ENCODE results near the gene NLRC3. TPM values are rescaled to one million over a fixed set of nuclear protein-coding genes. Genes with fewer than 3 reads are reported as not detected.
A peak's percentile ranks its signal among the peaks of the same experiment; 100 is the strongest.
"Not testable (repeated sequence)": the region's sequence is repeated elsewhere in the genome, so short reads cannot be mapped to it uniquely, and the experiment has no call there.

NLRC3 gene
- total RNA-seq, 2 experiments from 2014 or later: 92.6 to 94.6 TPM

- ChIA-PET POLR2A (interaction anchor here (0.6 to 1.7 kb wide), 5 partner anchors 9 to 44 kb away, joined by 3 to 5 read pairs (median 3); no protein-coding TSS in a partner anchor), CTCF (interaction anchor here (0.7 to 1.2 kb wide), 2 partner anchors 9 to 75 kb away, joined by 3 to 5 read pairs; partner anchors contain the start of gene SLX4)
- Mint-ChIP-seq H3K9me3 (ENCODE audit: insufficient read depth) (no peaks in the 10 kb centered on the region), H3K4me1 (ENCODE audit: low read depth) (no peaks in the 10 kb centered on the region), H3K27ac (no peak overlapping the region), H3K27me3 (ENCODE audit: low read depth) (no peaks in the 10 kb centered on the region), H3K36me3 (ENCODE audit: low read depth) (peaks cover 38% of the 10 kb centered on the region), H3K4me3 (no peak overlapping the region)
- ATAC-seq (no peak), DNase-seq (no peak)
Measured at GRCh38 chr16:3536851-3537250, 40.4 kb downstream of the NLRC3 start.

GRCh38 chr16:3536271-3536731 lies 40.9 kb downstream of the NLRC3 start:
- POLR2A ChIA-PET: interaction anchor here (0.8 to 1.7 kb wide), 4 partner anchors 9 to 45 kb away, joined by 3 to 5 read pairs (median 4); no protein-coding TSS in a partner anchor
- Mint-ChIP-seq H3K36me3 (ENCODE audit: low read depth) (peaks cover 37% of the 10 kb centered on the region), H3K27me3 (ENCODE audit: low read depth) (no peaks in the 10 kb centered on the region), H3K4me3 (no peak overlapping the region), H3K4me1 (ENCODE audit: low read depth) (no peaks in the 10 kb centered on the region), H3K27ac (no peak overlapping the region), H3K9me3 (ENCODE audit: insufficient read depth) (no peaks in the 10 kb centered on the region)
- no peak for ATAC-seq
- CTCF ChIA-PET: interaction anchor here (0.7 to 1.2 kb wide), 2 partner anchors 9 to 76 kb away, joined by 3 to 5 read pairs; partner anchors contain the start of gene SLX4
- no peak for DNase-seq

- H3K36me3 Mint-ChIP-seq (ENCODE audit: low read depth): peaks cover 21% of the 10 kb centered on the region
- no peak overlapping the region for H3K4me3 Mint-ChIP-seq
- POLR2A ChIA-PET: no interaction called here
- H3K4me1 Mint-ChIP-seq (ENCODE audit: low read depth): no peaks in the 10 kb centered on the region
- CTCF ChIA-PET: no interaction called here
- peak overlapping the region; percentile 62 for H3K27ac Mint-ChIP-seq
- no peaks in the 10 kb centered on the region for H3K9me3 Mint-ChIP-seq (ENCODE audit: insufficient read depth)
- ATAC-seq (no peak), DNase-seq (no peak)
- no peaks in the 10 kb centered on the region for H3K27me3 Mint-ChIP-seq (ENCODE audit: low read depth)
Measured at GRCh38 chr16:3534126-3534525, 43.1 kb downstream of the NLRC3 start.

GRCh38 chr16:3532741-3533140 lies 44.5 kb downstream of the NLRC3 start:
- no peaks in the 10 kb centered on the region for H3K9me3 Mint-ChIP-seq (ENCODE audit: insufficient read depth)
- no peak overlapping the region for H3K27ac Mint-ChIP-seq
- CTCF ChIA-PET: no interaction called here
- H3K36me3 Mint-ChIP-seq (ENCODE audit: low read depth): peaks cover 18% of the 10 kb centered on the region
- no peak overlapping the region for H3K4me3 Mint-ChIP-seq
- POLR2A ChIA-PET: interaction anchor here (1.2 kb wide), 1 partner anchor 18 kb away, joined by 4 read pairs; no protein-coding TSS in a partner anchor
- no peaks in the 10 kb centered on the region for H3K4me1 Mint-ChIP-seq (ENCODE audit: low read depth)
- no peaks in the 10 kb centered on the region for H3K27me3 Mint-ChIP-seq (ENCODE audit: low read depth)
- DNase-seq (no peak), ATAC-seq (no peak)

GRCh38 chr16:3530371-3530914 lies 46.8 kb downstream of the NLRC3 start:
- ChIA-PET POLR2A (no interaction called here), CTCF (no interaction called here)
- no peak overlapping the region for H3K4me3 Mint-ChIP-seq
- DNase-seq (no peak), ATAC-seq (no peak)
- H3K27ac Mint-ChIP-seq: no peak overlapping the region
- H3K4me1 Mint-ChIP-seq (ENCODE audit: low read depth): peaks cover 2% of the 10 kb centered on the region
- no peaks in the 10 kb centered on the region for H3K27me3 Mint-ChIP-seq (ENCODE audit: low read depth)
- peaks cover 13% of the 10 kb centered on the region for H3K36me3 Mint-ChIP-seq (ENCODE audit: low read depth)
- no peaks in the 10 kb centered on the region for H3K9me3 Mint-ChIP-seq (ENCODE audit: insufficient read depth)

GRCh38 chr16:3529175-3529574 lies 48.0 kb downstream of the NLRC3 start:
- ChIA-PET POLR2A (interaction anchor here (1.1 kb wide), 1 partner anchor 72 kb away, joined by 3 read pairs; no protein-coding TSS in a partner anchor), CTCF (interaction anchor here (0.8 kb wide), 1 partner anchor 10 kb away, joined by 5 read pairs; no protein-coding TSS in a partner anchor)
- no peak for ATAC-seq
- H3K4me1 Mint-ChIP-seq (ENCODE audit: low read depth): peaks cover 2% of the 10 kb centered on the region
- H3K27me3 Mint-ChIP-seq (ENCODE audit: low read depth): no peaks in the 10 kb centered on the region
- no peak overlapping the region for H3K27ac Mint-ChIP-seq
- peaks cover 12% of the 10 kb centered on the region for H3K36me3 Mint-ChIP-seq (ENCODE audit: low read depth)
- H3K4me3 Mint-ChIP-seq: no peak overlapping the region
- H3K9me3 Mint-ChIP-seq (ENCODE audit: insufficient read depth): no peaks in the 10 kb centered on the region
- DNase-seq: no peak

- ATAC-seq (peak; percentile 47), DNase-seq (no peak)
- CTCF ChIA-PET: interaction anchor here (0.8 kb wide), 1 partner anchor 11 kb away, joined by 5 read pairs; no protein-coding TSS in a partner anchor
- H3K36me3 Mint-ChIP-seq (ENCODE audit: low read depth): peaks cover 11% of the 10 kb centered on the region
- no peak overlapping the region for H3K27ac Mint-ChIP-seq
- H3K27me3 Mint-ChIP-seq (ENCODE audit: low read depth): no peaks in the 10 kb centered on the region
- POLR2A ChIA-PET: interaction anchor here (1.1 to 1.7 kb wide), 2 partner anchors 9 to 71 kb away, joined by 3 to 5 read pairs; no protein-coding TSS in a partner anchor
- no peak overlapping the region for H3K4me3 Mint-ChIP-seq
- no peaks in the 10 kb centered on the region for H3K9me3 Mint-ChIP-seq (ENCODE audit: insufficient read depth)
- peaks cover 2% of the 10 kb centered on the region for H3K4me1 Mint-ChIP-seq (ENCODE audit: low read depth)
Measured at GRCh38 chr16:3528406-3528805, 48.8 kb downstream of the NLRC3 start.

- POLR2A ChIA-PET: interaction anchor here (0.6 to 1.7 kb wide), 2 partner anchors 10 to 84 kb away, joined by 4 to 5 read pairs; partner anchors contain the start of gene SLX4
- not testable (repeated sequence) for H3K4me3 Mint-ChIP-seq
- CTCF ChIA-PET: interaction anchor here (1.0 to 1.5 kb wide), 7 partner anchors 9 to 49 kb away, joined by 3 to 5 read pairs (median 3); partner anchors contain the start of gene CLUAP1
Measured at GRCh38 chr16:3527216-3527829, 49.9 kb downstream of the NLRC3 start.

GRCh38 chr16:3525951-3526350 lies 51.3 kb downstream of the NLRC3 start:
- Mint-ChIP-seq H3K27ac (no peak overlapping the region), H3K36me3 (ENCODE audit: low read depth) (peaks cover 12% of the 10 kb centered on the region), H3K4me3 (no peak overlapping the region), H3K4me1 (ENCODE audit: low read depth) (peaks cover 2% of the 10 kb centered on the region), H3K27me3 (ENCODE audit: low read depth) (no peaks in the 10 kb centered on the region), H3K9me3 (ENCODE audit: insufficient read depth) (no peaks in the 10 kb centered on the region)
- POLR2A ChIA-PET: no interaction called here
- DNase-seq (no peak), ATAC-seq (no peak)
- CTCF ChIA-PET: interaction anchor here (1.2 kb wide), 1 partner anchor 13 kb away, joined by 3 read pairs; no protein-coding TSS in a partner anchor

More at GRCh38 chr16:3527216-3527829, 49.9 kb downstream of the NLRC3 start:
- ATAC-seq; H3K27me3 Mint-ChIP-seq (ENCODE audit: low read depth); H3K9me3 Mint-ChIP-seq (ENCODE audit: insufficient read depth); H3K4me1 Mint-ChIP-seq (ENCODE audit: low read depth); H3K27ac Mint-ChIP-seq: not testable (repeated sequence)
- H3K36me3 Mint-ChIP-seq (ENCODE audit: low read depth): peaks cover 13% of the 10 kb centered on the region
- peak; percentile 71 for DNase-seq

- ChIA-PET POLR2A (interaction anchor here (0.9 kb wide), 1 partner anchor 12 kb away, joined by 3 read pairs; no protein-coding TSS in a partner anchor), CTCF (interaction anchor here (0.9 kb wide), 1 partner anchor 66 kb away, joined by 3 read pairs; no protein-coding TSS in a partner anchor)
- Mint-ChIP-seq H3K9me3 (ENCODE audit: insufficient read depth) (no peaks in the 10 kb centered on the region), H3K27me3 (ENCODE audit: low read depth) (no peaks in the 10 kb centered on the region), H3K4me1 (ENCODE audit: low read depth) (peaks cover 5% of the 10 kb centered on the region), H3K27ac (no peak overlapping the region), H3K36me3 (ENCODE audit: low read depth) (peaks cover 18% of the 10 kb centered on the region), H3K4me3 (no peak overlapping the region)
- ATAC-seq (no peak), DNase-seq (no peak)
Measured at GRCh38 chr16:3523281-3523680, 53.9 kb downstream of the NLRC3 start.

GRCh38 chr16:3520841-3521240 lies 56.4 kb downstream of the NLRC3 start:
- CTCF ChIA-PET: interaction anchor here (0.7 kb wide), 1 partner anchor 124 kb away, joined by 4 read pairs; no protein-coding TSS in a partner anchor
- Mint-ChIP-seq H3K27ac (no peak overlapping the region), H3K27me3 (ENCODE audit: low read depth) (no peaks in the 10 kb centered on the region), H3K4me1 (ENCODE audit: low read depth) (peaks cover 3% of the 10 kb centered on the region), H3K4me3 (no peak overlapping the region), H3K9me3 (ENCODE audit: insufficient read depth) (no peaks in the 10 kb centered on the region), H3K36me3 (ENCODE audit: low read depth) (peaks cover 22% of the 10 kb centered on the region)
- DNase-seq: no peak
- ATAC-seq: no peak
- POLR2A ChIA-PET: interaction anchor here (0.6 kb wide), 1 partner anchor 64 kb away, joined by 5 read pairs; no protein-coding TSS in a partner anchor

GRCh38 chr16:3520413-3520812 lies 56.8 kb downstream of the NLRC3 start:
- H3K9me3 Mint-ChIP-seq (ENCODE audit: insufficient read depth): no peaks in the 10 kb centered on the region
- ATAC-seq (no peak), DNase-seq (no peak)
- CTCF ChIA-PET: interaction anchor here (0.7 kb wide), 1 partner anchor 124 kb away, joined by 4 read pairs; no protein-coding TSS in a partner anchor
- no peaks in the 10 kb centered on the region for H3K27me3 Mint-ChIP-seq (ENCODE audit: low read depth)
- POLR2A ChIA-PET: no interaction called here
- no peak overlapping the region for H3K27ac Mint-ChIP-seq
- H3K4me3 Mint-ChIP-seq: no peak overlapping the region
- H3K4me1 Mint-ChIP-seq (ENCODE audit: low read depth): peaks cover 3% of the 10 kb centered on the region
- H3K36me3 Mint-ChIP-seq (ENCODE audit: low read depth): peaks cover 24% of the 10 kb centered on the region
